GM12872 (cell line): ENCODE measurements around the gene APBB2.

Experiments
- CTCF ChIP-seq: IDR thresholded peaks from 3 replicates; pipeline ENCODE4 v1.5.1; 2011; ENCODE audit warnings: low read depth, mild to moderate bottlenecking, low read length, moderate library complexity; ENCODE audit not compliant: insufficient read depth

APBB2 gene

GRCh38 chr4:41214136-41214824 is at the start of gene APBB2:
Gene APBB2 (minus strand): TSS chr4:41214542. CDS start chr4:41033254, 181,288 bp downstream.
- peak; percentile 79 for TF ChIP-seq CTCF

GRCh38 chr4:41262198-41262597 is 47.9 kb upstream of the APBB2 start:
- no peak for TF ChIP-seq CTCF

DNA sequence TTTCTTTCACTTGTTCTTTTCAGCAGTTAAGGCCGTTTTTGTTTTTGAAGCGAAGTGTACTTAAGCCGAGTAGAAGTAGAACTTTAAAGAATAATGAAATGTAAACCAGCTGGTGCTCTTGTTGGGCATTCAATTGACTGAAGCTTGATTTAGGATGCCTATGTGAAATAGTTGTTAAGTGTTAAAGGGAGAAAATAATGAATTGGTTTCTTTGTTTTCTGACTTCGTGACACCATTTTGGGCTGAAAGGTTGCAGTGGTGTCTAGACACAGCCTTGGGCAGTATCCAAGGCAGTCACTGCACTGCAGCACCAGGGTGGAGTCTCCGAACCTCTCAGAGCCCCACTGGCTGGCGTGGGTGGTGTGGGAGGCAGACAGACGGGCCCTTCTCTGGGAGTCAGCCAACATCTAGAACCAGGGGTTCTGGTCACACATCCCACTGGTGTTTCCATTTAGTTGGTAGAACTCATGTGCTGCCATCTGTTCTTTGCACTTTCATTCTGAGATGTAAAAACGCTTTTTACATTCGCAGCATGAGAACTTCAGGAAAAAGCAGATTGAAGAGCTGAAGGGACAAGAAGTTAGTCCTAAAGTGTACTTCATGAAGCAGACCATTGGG is 45.9 kb upstream of the APBB2 start:
- TF ChIP-seq CTCF, result no peak

GRCh38 chr4:41258783-41259182 is 44.4 kb upstream of the APBB2 start:
- 0 out of 3 replicates have a peak, but pooled peaks have one; percentile 18 for TF ChIP-seq CTCF

DNA sequence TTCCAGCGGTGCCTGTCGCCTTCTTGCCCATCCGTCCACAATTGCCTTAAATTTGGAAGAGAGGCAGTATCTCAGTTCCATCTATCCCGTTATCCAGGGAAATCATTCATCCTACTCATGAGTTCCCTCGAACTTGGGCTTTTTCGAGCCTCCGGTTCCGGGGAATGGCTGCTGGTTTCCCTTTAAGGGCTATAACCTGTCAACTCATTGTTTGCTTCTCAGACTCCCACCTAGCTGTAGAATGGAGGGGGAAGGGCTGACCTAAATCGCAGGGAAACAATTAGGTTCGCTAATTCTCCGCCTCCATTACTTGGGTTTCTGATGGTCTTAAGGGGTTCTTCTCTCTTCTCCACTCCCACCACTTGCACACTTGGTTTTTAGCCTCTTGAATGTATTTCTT is 43.6 kb upstream of the APBB2 start:
- TF ChIP-seq CTCF, result no peak

DNA sequence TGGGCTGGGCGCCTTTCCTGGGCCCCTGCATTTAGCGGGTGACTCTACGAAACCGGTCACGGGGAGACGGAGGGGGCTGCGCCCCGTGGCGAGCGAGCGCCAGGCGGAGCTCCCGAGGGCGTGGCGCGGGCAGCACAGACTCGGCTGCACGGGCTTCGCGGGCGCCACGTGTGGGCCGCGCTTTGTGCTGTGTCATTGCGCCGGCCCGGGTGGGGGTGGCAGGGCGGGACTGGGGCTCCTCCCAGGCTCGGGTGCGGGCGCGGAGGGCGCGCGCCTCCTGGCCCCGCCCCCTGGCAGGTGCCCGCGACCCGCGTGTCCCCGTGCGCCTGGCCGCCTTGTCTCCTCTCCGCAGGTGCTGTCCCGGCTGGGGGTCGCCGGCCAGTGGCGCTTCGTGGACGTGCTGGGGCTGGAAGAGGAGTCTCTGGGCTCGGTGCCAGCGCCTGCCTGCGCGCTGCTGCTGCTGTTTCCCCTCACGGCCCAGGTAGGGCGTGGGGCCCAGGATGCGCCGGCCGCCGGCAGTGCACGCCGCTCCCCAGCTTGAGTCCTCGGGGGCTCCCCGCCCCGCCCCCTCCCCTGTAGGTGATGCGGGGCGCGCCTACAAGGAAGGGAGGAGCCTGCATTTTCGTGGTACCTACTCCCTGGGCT is 43.0 kb upstream of the APBB2 start:
- TF ChIP-seq CTCF, result no peak

DNA sequence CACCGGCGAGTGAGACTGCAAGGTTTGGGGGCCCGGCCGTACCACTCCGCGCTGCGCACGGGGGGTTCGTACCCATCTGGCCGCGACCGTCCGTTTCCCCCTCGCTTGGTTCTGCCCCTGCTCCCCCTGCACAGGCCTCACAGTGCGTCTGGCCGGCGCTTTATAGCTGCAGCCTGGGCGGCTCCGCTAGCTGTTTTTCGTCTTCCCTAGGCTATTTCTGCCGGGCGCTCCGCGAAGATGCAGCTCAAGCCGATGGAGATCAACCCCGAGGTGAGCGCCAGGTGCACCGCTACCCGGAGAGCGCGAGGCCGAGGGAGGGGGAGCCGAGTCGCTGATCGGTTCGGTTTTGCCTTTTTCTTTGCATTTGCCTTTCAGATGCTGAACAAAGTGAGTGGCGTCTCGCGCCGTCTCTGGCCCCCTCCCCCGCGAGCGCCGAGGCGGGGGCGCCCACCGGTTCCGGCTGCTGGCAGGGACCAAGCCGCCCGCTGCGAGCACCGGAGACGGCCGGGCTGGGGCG is 42.5 kb upstream of the APBB2 start, which contains the start of gene UCHL1:
UCHL1 (plus strand) TSS at position 189 of the 517 bp plus-strand sequence; CDS start at position 238, 49 bp downstream.
- TF ChIP-seq CTCF, result no peak
